IMR-90 (cell line): ENCODE measurements around the gene NXN. TPM values are rescaled to one million over a fixed set of nuclear protein-coding genes. Genes with fewer than 3 reads are reported as not detected.
A peak's percentile ranks its signal among the peaks of the same experiment; 100 is the strongest.

Experiments
- ATAC-seq: fragments of 200-7000 bp; cut with Tn5 transposase; 2 replicates; pipeline ENCODE4 v1.9.1; 2020; ENCODE audit warnings: low read depth, mild to moderate bottlenecking, moderate library complexity
- BruUV-seq: library from RNA; stranded (reverse); fragments of 400-500 nt; replicated peaks from 2 replicates; lab custom pipeline; 2021; lab: Mats Ljungman, UMichigan
- CTCF ChIA-PET: fragments of 300-600 bp; formaldehyde crosslinking; extraction: SDS; loops from one replicate; lab custom pipeline; 2021; ENCODE audit warnings: antibody characterized with exemption; lab: Yijun Ruan, JAX
- POLR2A ChIA-PET: fragments of 300-600 bp; sonication (Branson Sonifier 250); formaldehyde crosslinking; loops from one replicate; lab custom pipeline; 2022; ENCODE audit warnings: antibody characterized with exemption; ENCODE audit not compliant: unreplicated experiment; lab: Charles Lee
- DNase-seq: peaks from one replicate; pipeline ENCODE4 v3.0.0; 2013
- H2AFZ ChIP-seq: replicated peaks from 2 replicates; pipeline ENCODE3; 2013; ENCODE audit warnings: low read length, mild to moderate bottlenecking; ENCODE audit not compliant: poor library complexity
- H2AK5ac ChIP-seq: 2 replicates; pipeline ENCODE4 v1.6.1; 2013; ENCODE audit warnings: low read depth, low read length, inconsistent platforms
- H2AK9ac ChIP-seq: replicated peaks from 2 replicates; pipeline ENCODE3; 2013; ENCODE audit warnings: mild to moderate bottlenecking, low read depth, low read length, moderate library complexity; ENCODE audit not compliant: poor library complexity
- H2BK120ac ChIP-seq: 2 replicates; pipeline ENCODE4 v1.6.1; 2013; ENCODE audit warnings: low read depth, low read length, inconsistent platforms
- H2BK15ac ChIP-seq: 3 replicates; pipeline ENCODE4 v1.6.1; 2013; ENCODE audit warnings: low read depth, low read length, inconsistent platforms
- H2BK20ac ChIP-seq: 2 replicates; pipeline ENCODE4 v1.6.1; 2013; ENCODE audit warnings: low read depth, mild to moderate bottlenecking, inconsistent platforms, low read length, moderate library complexity
- H2BK5ac ChIP-seq: 2 replicates; pipeline ENCODE4 v1.6.1; 2013; ENCODE audit warnings: mild to moderate bottlenecking, low read depth, low read length, inconsistent platforms; ENCODE audit not compliant: poor library complexity, severe bottlenecking
- H3K14ac ChIP-seq: replicated peaks from 2 replicates; pipeline ENCODE4 v1.6.1; 2013; ENCODE audit warnings: low read depth, low read length, inconsistent platforms
- H3K18ac ChIP-seq: 2 replicates; pipeline ENCODE4 v1.6.1; 2013; ENCODE audit warnings: low read depth, low read length, control low read depth
- H3K23ac ChIP-seq: 2 replicates; pipeline ENCODE4 v1.6.1; 2013; ENCODE audit warnings: low read depth, low read length, inconsistent platforms
- H3K27ac ChIP-seq: 2 replicates; pipeline ENCODE4 v1.5.1; 2013; ENCODE audit warnings: mild to moderate bottlenecking, control low read depth, low read length; ENCODE audit not compliant: insufficient read depth
- H3K27me3 ChIP-seq: 2 replicates; pipeline ENCODE4 v1.6.1; 2013; ENCODE audit warnings: low read length; ENCODE audit not compliant: control insufficient read depth, insufficient read depth
- H3K36me3 ChIP-seq: 2 replicates; pipeline ENCODE4 v1.6.1; 2013; ENCODE audit warnings: low read length, mixed read lengths; ENCODE audit not compliant: control insufficient read depth, insufficient read depth
- H3K4ac ChIP-seq: 2 replicates; pipeline ENCODE4 v1.6.1; 2013; ENCODE audit warnings: low read depth, low read length, inconsistent platforms
- H3K4me1 ChIP-seq: 2 replicates; pipeline ENCODE4 v1.6.1; 2013; ENCODE audit warnings: low read length, mixed read lengths; ENCODE audit not compliant: control insufficient read depth, insufficient read depth
- H3K4me2 ChIP-seq: 2 replicates; pipeline ENCODE4 v1.6.1; 2013; ENCODE audit warnings: low read depth, mild to moderate bottlenecking, control low read depth, low read length, moderate library complexity
- H3K4me3 ChIP-seq: 2 replicates; pipeline ENCODE4 v1.5.1; 2013; ENCODE audit warnings: low read depth, mild to moderate bottlenecking, control low read depth, low read length, moderate library complexity; ENCODE audit not compliant: insufficient read depth
- H3K56ac ChIP-seq: 2 replicates; pipeline ENCODE4 v1.6.1; 2013; ENCODE audit warnings: low read length, inconsistent platforms; ENCODE audit not compliant: insufficient read depth; ENCODE audit errors: extremely low read depth
- H3K79me1 ChIP-seq, 2 experiments: 2 replicates each; pipeline ENCODE4 v1.6.1; 2013; ENCODE audit warnings: low read length in 2 of 2, inconsistent platforms in 1 of 2, low read depth in 1 of 2
- H3K9ac ChIP-seq: 2 replicates; pipeline ENCODE4 v1.6.1; 2013; ENCODE audit warnings: low read depth, low read length, control low read depth
- H3K9me1 ChIP-seq: 2 replicates; pipeline ENCODE4 v1.6.1; 2013; ENCODE audit warnings: low read length, inconsistent platforms; ENCODE audit not compliant: insufficient read depth
- H3K9me3 ChIP-seq: 2 replicates; pipeline ENCODE4 v1.6.1; 2013; ENCODE audit warnings: low read length; ENCODE audit not compliant: control insufficient read depth, insufficient read depth
- H4K20me1 ChIP-seq: 2 replicates; pipeline ENCODE4 v1.6.1; 2013; ENCODE audit warnings: low read length, inconsistent platforms; ENCODE audit not compliant: insufficient read depth
- H4K5ac ChIP-seq: 2 replicates; pipeline ENCODE4 v1.6.1; 2013; ENCODE audit warnings: mild to moderate bottlenecking, low read depth, low read length, control low read depth
- H4K8ac ChIP-seq, 2 experiments: 2 replicates each; pipeline ENCODE4 v1.6.1; 2013; ENCODE audit warnings: low read depth in 2 of 2, low read length in 2 of 2, control low read depth in 1 of 2, inconsistent platforms in 1 of 2
- H4K91ac ChIP-seq: 2 replicates; pipeline ENCODE4 v1.6.1; 2013; ENCODE audit warnings: low read depth, low read length, inconsistent platforms; ENCODE audit not compliant: insufficient read depth
- CEBPB ChIP-seq: IDR thresholded peaks from 2 replicates; pipeline ENCODE4 v1.6.1; 2012; ENCODE audit warnings: low read depth, low read length, improper control_type of control experiment
- CTCF ChIP-seq: conservative IDR thresholded peaks from 2 replicates; pipeline ENCODE4 v1.5.1; 2012; ENCODE audit warnings: mild to moderate bottlenecking, low read depth, low read length, improper control_type of control experiment
- MAFK ChIP-seq: IDR thresholded peaks from 2 replicates; pipeline ENCODE4 v1.6.1; 2012; ENCODE audit warnings: low read depth, low read length, improper control_type of control experiment
- MAZ ChIP-seq: IDR thresholded peaks from 2 replicates; pipeline ENCODE4 v1.6.1; 2012; ENCODE audit warnings: low read depth, mild to moderate bottlenecking, low read length, improper control_type of control experiment, moderate library complexity, borderline replicate concordance
- MXI1 ChIP-seq: IDR thresholded peaks from 2 replicates; pipeline ENCODE4 v1.6.1; 2012; ENCODE audit warnings: low read depth, mild to moderate bottlenecking, low read length, moderate library complexity, borderline replicate concordance
- POLR2A ChIP-seq: IDR thresholded peaks from 2 replicates; pipeline ENCODE4 v1.6.1; 2012; ENCODE audit warnings: mild to moderate bottlenecking, low read depth, low read length
- SMC3 ChIP-seq: fragments of 150-350 bp; IDR thresholded peaks from 2 replicates; pipeline ENCODE4 v1.6.1; 2016; ENCODE audit warnings: low read depth, mild to moderate bottlenecking, antibody characterized with exemption, low read length, moderate library complexity
- WGBS, 2 experiments: methylation state at CpG; one replicate each; pipeline versions ENCODE4 v1.1.5 to v1.1.7; 2013; ENCODE audit warnings: missing lambda C conversion rate in 2 of 2; ENCODE audit not compliant: insufficient read length in 1 of 2; ENCODE audit errors: extremely low coverage in 2 of 2; 5-methylcytosine and 5-hydroxymethylcytosine counted together
- dilution Hi-C: fragments of 300-500 bp; cut with HindIII; formaldehyde crosslinking; loops from one replicate; pipeline ENCODE4 v1.14.3; 2018; ENCODE audit warnings: low sequenced_read_pairs; ENCODE audit not compliant: unreplicated experiment
- in situ Hi-C: fragments of 300-500 bp; cut with MboI; formaldehyde crosslinking; loops from 3 replicates; pipeline ENCODE4 v1.14.3; 2019; ENCODE audit warnings: low sequenced_read_pairs, inconsistent platforms, mixed read lengths
- intact Hi-C: fragments of 100-400 bp; cut with micrococcal nuclease; formaldehyde crosslinking; loops from 2 replicates; pipeline ENCODE4 v1.10.0; 2022
- polyA plus RNA-seq, 3 experiments: library from polyadenylated mRNA; depleted of rRNA; stranded (reverse); fragments of >200 nt; gene quantifications; 2 replicates each; pipeline ENCODE4 v1.2.3, GENCODE V29; 2012; ENCODE audit warnings: low replicate concordance in 1 of 3
- total RNA-seq: library from RNA; depleted of rRNA; stranded (reverse); fragments of >200 nt; gene quantifications from 2 replicates; pipeline ENCODE4 v1.2.3, GENCODE V29; 2012

The NXN gene
- total and polyA plus RNA-seq, 2 of the 4 experiments (the other 2 are of a cell fraction), result 52.5 to 116 TPM

GRCh38 chr17:866568-867103, 112.9 kb downstream of the NXN start:
- Histone ChIP-seq H3K4me3 (no peak overlapping the region), H2BK20ac (no peak overlapping the region), H4K5ac (no peak overlapping the region), H2BK120ac (no peak overlapping the region), H3K4me1 (peaks cover 18% of the 10 kb centered on the region), H3K79me1 (peaks cover 42 to 66% of the 10 kb centered on the region in 2 experiments), H3K14ac (no peak overlapping the region), H2BK15ac (no peak overlapping the region), H3K4me2 (no peak overlapping the region), H2AK5ac (no peak overlapping the region), H4K91ac (no peak overlapping the region), H2AK9ac (no peak overlapping the region), H3K4ac (no peak overlapping the region), H3K9me3 (no peaks in the 10 kb centered on the region), H3K9me1 (peaks cover 20% of the 10 kb centered on the region), H2AFZ (no peak overlapping the region), H4K20me1 (peaks cover 69% of the 10 kb centered on the region), H3K9ac (no peak overlapping the region), H3K36me3 (peaks cover 17% of the 10 kb centered on the region), H3K56ac (no peak overlapping the region), H4K8ac (no peak overlapping the region), H3K23ac (no peak overlapping the region), H3K18ac (no peak overlapping the region), H3K27me3 (no peaks in the 10 kb centered on the region), H2BK5ac (no peak overlapping the region), H3K27ac (no peak overlapping the region)
- ChIA-PET CTCF (interaction anchor here (0.6 to 1.5 kb wide), 2 partner anchors 10 to 195 kb away, joined by 3 read pairs; no protein-coding TSS in a partner anchor), POLR2A (no interaction called here)
- WGBS, 2 experiments, result no CpG with 5 or more reads among the region's 9 CpGs
- dilution Hi-C loops (no loop called here), in situ Hi-C loops (no loop called here), intact Hi-C loops (no loop called here)
- DNase-seq (no peak), ATAC-seq (no peak)
- no TSS peak for BruUV-seq
- peak; percentile 70 for TF ChIP-seq MAFK
- no peak for TF ChIP-seq CEBPB
- no peak for TF ChIP-seq MAZ
- no peak for TF ChIP-seq POLR2A
- no peak for TF ChIP-seq SMC3
- TF ChIP-seq MXI1, result no peak
- no peak for TF ChIP-seq CTCF
